MG63 (cell line): Measurements from ENCODE around the gene FUT8. TPM values are rescaled to one million over a fixed set of nuclear protein-coding genes. Genes with fewer than 3 reads are reported as not detected.

ENCODE experiments used
- DNase-seq: peaks from one replicate; pipeline ENCODE4 v3.0.0-alpha.2; 2020
- H3K27me3 ChIP-seq: fragments of 250-450 bp; sonication (Bioruptor Pico); 2 replicates; pipeline ENCODE4 v1.5.1; 2020; ENCODE audit warnings: mild to moderate bottlenecking, moderate library complexity
- H3K36me3 ChIP-seq: fragments of 250-450 bp; sonication (Bioruptor Pico); 2 replicates; pipeline ENCODE4 v1.5.1; 2020; ENCODE audit warnings: mild to moderate bottlenecking, moderate library complexity
- H3K4me3 ChIP-seq: fragments of 250-450 bp; sonication (Bioruptor Pico); 2 replicates; pipeline ENCODE4 v1.5.1; 2020; ENCODE audit warnings: mild to moderate bottlenecking, moderate library complexity
- H3K9me3 ChIP-seq: fragments of 250-450 bp; sonication (Bioruptor Pico); 2 replicates; pipeline ENCODE4 v1.5.1; 2020; ENCODE audit warnings: mild to moderate bottlenecking, moderate library complexity
- total RNA-seq: library from RNA; depleted of rRNA; stranded (reverse); fragments of >200 nt; shearing (Covaris generic); gene quantifications from 2 replicates; pipeline ENCODE4 v1.2.3, GENCODE V29; 2014; ENCODE audit warnings: low replicate concordance

The FUT8 gene
- total RNA-seq, 1 experiment from 2014 or later = 19.8 TPM

GRCh38 chr14:65499138-65499537 is 86.6 kb downstream of the FUT8 start:
- DNase-seq = no peak
- H3K36me3 ChIP-seq = no peaks in the 10 kb centered on the region
- no peaks in the 10 kb centered on the region for H3K27me3 ChIP-seq
- H3K4me3 ChIP-seq = no peak overlapping the region
- no peaks in the 10 kb centered on the region for H3K9me3 ChIP-seq

- no peak for DNase-seq
- no peaks in the 10 kb centered on the region for H3K9me3 ChIP-seq
- H3K36me3 ChIP-seq = no peaks in the 10 kb centered on the region
- no peak overlapping the region for H3K4me3 ChIP-seq
- H3K27me3 ChIP-seq = no peaks in the 10 kb centered on the region
These were observed 87.5 kb downstream of the FUT8 start for GRCh38 chr14:65500075-65500474.

GRCh38 chr14:65501328-65501727 is 88.8 kb downstream of the FUT8 start:
- Histone ChIP-seq H3K4me3 (no peak overlapping the region), H3K27me3 (no peaks in the 10 kb centered on the region), H3K9me3 (no peaks in the 10 kb centered on the region), H3K36me3 (no peaks in the 10 kb centered on the region)
- no peak for DNase-seq

DNA sequence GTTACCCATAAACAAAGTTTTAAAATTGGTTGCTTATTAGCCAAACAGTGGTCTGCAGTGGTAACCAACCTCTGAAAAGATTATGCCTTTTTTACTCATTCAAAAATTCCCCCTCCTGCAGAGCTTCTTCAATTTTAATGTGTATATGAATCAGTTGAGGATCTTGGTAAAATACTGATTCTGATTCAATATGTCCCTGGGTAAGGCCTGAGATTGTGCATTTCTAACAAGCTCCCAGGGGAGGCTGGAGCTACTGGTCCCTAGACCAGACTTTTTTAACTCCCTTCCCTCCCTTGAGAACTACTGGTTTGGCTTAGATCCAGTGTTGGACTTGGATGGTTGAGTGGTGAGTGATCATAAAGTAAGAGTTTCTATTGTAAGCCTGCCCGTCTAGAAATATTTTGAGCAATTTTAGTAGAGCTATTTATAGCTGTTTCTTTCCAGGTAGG is 90.2 kb downstream of the FUT8 start:
- Histone ChIP-seq H3K9me3 (no peaks in the 10 kb centered on the region), H3K4me3 (no peak overlapping the region), H3K27me3 (no peaks in the 10 kb centered on the region), H3K36me3 (no peaks in the 10 kb centered on the region)
- DNase-seq = no peak

DNA sequence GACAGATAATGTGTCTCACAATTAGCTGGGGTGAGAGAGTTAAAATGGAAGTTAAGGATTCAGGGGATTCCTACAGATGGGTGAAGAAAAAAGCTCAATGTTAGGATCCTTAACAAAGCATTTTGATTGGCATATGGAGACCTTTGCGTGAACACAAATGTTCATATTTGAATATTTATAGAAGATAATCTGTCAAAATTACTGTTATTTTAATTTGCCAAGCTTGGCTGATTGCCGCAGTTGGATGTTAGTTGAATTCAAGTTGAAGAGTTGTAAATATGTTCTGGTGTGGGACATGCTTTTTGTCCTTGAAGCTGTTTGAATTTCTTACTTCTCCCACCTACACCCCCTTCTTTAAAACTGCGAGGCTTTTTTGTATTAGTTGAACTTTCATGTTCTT is 91.2 kb downstream of the FUT8 start:
- H3K36me3 ChIP-seq = no peaks in the 10 kb centered on the region
- no peaks in the 10 kb centered on the region for H3K27me3 ChIP-seq
- H3K4me3 ChIP-seq = no peak overlapping the region
- no peaks in the 10 kb centered on the region for H3K9me3 ChIP-seq
- DNase-seq = no peak

GRCh38 chr14:65506801-65507200 is 94.3 kb downstream of the FUT8 start:
- H3K4me3 ChIP-seq = no peak overlapping the region
- no peaks in the 10 kb centered on the region for H3K36me3 ChIP-seq
- no peaks in the 10 kb centered on the region for H3K9me3 ChIP-seq
- DNase-seq = no peak
- no peaks in the 10 kb centered on the region for H3K27me3 ChIP-seq

- Histone ChIP-seq H3K27me3 (no peaks in the 10 kb centered on the region), H3K36me3 (no peaks in the 10 kb centered on the region), H3K4me3 (no peak overlapping the region), H3K9me3 (no peaks in the 10 kb centered on the region)
- DNase-seq = no peak
These were observed 97.3 kb downstream of the FUT8 start for GRCh38 chr14:65509842-65510241.

GRCh38 chr14:65513671-65514070 is 101.1 kb downstream of the FUT8 start:
- Histone ChIP-seq H3K36me3 (no peaks in the 10 kb centered on the region), H3K9me3 (no peaks in the 10 kb centered on the region), H3K27me3 (no peaks in the 10 kb centered on the region), H3K4me3 (no peak overlapping the region)
- no peak for DNase-seq

DNA sequence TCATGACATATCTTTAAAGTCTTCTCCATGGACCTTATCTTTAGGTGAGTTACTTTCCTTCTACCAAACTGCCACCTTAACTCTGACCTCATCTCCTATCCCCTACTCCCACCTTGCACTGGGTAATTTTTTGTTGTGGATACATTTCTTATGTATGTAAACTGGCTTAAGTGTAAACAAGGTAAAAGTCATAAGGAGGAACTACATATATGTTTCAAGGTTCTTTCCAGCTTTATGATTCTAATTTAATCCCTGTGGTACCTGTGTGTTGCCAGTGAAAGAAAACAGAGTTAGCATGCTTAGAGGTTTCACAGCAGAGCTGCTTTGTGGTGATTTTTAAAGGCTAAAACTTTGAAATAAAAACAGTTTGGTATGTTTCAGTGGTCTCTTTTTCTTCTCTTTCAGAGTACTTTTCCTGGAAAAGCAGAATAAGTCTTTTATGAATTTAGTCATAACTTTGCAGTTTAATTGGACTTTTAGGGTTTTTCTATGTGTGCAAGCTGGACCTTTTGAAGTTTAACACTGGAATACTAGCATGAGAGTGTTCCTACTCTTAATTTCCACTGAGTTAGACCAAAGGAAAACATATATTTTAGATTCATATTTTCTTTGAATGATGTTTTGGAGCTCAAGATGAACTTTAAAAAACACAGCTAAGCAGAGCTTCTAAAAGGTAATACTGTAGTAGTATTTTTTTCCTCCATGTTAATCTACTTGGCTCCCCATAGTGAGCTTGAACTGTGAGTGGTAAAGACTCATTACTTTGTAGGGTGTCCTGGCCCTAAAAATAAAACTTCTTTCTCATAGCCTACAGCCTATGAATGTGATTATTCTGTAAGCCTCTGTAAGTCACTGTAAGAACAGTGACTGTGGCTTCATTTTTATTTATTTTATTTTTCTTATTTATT is 105.4 kb downstream of the FUT8 start:
- H3K27me3 ChIP-seq = no peaks in the 10 kb centered on the region
- no peak for DNase-seq
- no peaks in the 10 kb centered on the region for H3K36me3 ChIP-seq
- no peaks in the 10 kb centered on the region for H3K9me3 ChIP-seq
- H3K4me3 ChIP-seq = no peak overlapping the region

- H3K4me3 ChIP-seq = no peak overlapping the region
- H3K27me3 ChIP-seq = no peaks in the 10 kb centered on the region
- DNase-seq = no peak
- no peaks in the 10 kb centered on the region for H3K9me3 ChIP-seq
- H3K36me3 ChIP-seq = no peaks in the 10 kb centered on the region
These were observed 115.5 kb downstream of the FUT8 start for GRCh38 chr14:65528069-65528468.

DNA sequence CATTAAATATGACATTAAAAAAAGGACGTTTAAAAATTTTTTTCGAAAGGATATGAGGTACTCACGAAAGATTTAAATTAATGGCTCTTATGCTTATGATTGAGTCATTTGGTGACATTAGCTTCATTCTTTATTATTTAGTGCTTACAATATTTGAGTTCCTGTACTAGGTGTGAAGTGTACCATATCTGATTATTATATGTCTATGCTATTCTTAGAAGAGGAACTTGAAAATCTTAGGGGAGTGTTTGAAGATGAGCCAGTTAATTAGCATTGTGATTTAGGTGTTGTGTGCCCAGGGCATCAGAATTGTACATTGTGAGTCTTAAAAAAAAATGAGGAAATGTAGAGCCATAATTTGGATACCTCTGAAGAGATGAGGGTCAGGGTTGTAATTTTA is 118.6 kb downstream of the FUT8 start:
- DNase-seq = no peak
- Histone ChIP-seq H3K27me3 (no peaks in the 10 kb centered on the region), H3K4me3 (no peak overlapping the region), H3K9me3 (no peaks in the 10 kb centered on the region), H3K36me3 (no peaks in the 10 kb centered on the region)

DNA sequence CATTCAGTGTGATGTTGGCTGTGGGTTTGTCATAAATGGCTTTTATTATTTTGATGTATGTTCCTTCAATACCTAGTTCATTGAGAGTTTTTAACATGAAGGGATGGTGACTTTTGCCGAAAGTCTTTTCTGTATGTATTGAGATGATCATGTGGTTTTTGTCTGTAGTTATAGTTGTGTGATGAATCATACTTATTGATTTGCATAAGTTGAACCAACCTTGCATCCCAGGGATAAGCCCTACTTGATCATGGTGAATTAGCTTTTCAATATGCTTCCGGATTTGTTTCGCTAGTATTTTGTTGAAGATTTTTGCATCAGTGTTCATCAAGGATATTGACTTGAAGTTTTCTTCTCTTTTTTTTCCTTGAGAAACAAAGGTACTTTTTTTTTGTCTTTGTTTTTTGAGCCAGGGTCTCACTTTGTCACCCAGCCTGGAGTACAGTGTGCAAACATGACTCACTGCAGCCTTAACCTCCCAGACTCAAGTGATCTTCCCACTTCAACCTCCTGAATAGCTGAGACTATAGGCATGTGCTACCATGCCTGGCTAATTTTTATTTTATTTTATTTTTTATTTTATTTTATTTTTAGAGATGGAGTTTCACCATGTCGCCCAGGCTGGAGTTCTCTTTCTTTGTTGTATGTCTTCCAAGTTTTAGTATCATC is 121.3 kb downstream of the FUT8 start:
- H3K9me3 ChIP-seq = no peaks in the 10 kb centered on the region
- no peak for DNase-seq
- H3K27me3 ChIP-seq = no peaks in the 10 kb centered on the region
- no peaks in the 10 kb centered on the region for H3K36me3 ChIP-seq
- no peak overlapping the region for H3K4me3 ChIP-seq

DNA sequence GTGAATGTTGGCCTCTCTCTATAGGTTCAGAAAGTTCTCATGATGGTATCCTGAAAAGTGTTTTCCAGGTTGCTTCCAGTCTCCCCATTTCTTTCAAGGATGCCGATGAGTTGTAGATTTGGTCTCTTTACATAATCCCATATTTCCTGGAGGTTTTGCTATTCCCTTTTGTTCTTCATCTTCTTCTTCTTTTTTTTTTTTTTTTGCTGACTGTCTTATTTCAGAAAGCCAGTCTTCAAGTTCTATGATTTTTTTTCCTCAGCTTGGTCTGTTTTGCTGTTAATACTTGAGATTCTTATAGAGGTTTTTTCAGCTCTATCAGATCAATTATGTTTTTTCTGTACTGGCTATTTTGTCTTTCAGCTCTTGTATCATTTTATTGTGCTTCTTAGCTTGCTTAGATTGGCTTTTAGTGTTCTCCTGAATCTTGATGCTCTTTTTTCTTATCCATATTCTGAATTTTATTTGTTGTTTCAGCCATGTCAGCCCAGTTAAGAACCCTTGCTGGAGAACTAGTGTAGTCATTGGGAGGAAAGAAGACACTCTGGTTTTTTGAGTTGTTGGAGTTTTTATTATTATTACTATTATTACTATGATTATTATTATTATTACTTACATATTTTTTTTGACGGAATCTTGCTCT is 124.4 kb downstream of the FUT8 start:
- no peaks in the 10 kb centered on the region for H3K27me3 ChIP-seq
- no peak for DNase-seq

GRCh38 chr14:65548878-65549277 is 136.3 kb downstream of the FUT8 start:
- Histone ChIP-seq H3K27me3 (no peaks in the 10 kb centered on the region), H3K9me3 (no peaks in the 10 kb centered on the region), H3K4me3 (no peak overlapping the region), H3K36me3 (no peaks in the 10 kb centered on the region)
- no peak for DNase-seq

More for the DNA sequence above, 124.4 kb downstream of the FUT8 start:
- no peak overlapping the region for H3K4me3 ChIP-seq
- no peaks in the 10 kb centered on the region for H3K36me3 ChIP-seq
- no peaks in the 10 kb centered on the region for H3K9me3 ChIP-seq

- H3K36me3 ChIP-seq = no peaks in the 10 kb centered on the region
- no peaks in the 10 kb centered on the region for H3K9me3 ChIP-seq
- DNase-seq = no peak
- H3K27me3 ChIP-seq = no peaks in the 10 kb centered on the region
- no peak overlapping the region for H3K4me3 ChIP-seq
These were observed 136.9 kb downstream of the FUT8 start for GRCh38 chr14:65549429-65549828.

GRCh38 chr14:65550779-65551643 is 138.5 kb downstream of the FUT8 start:
- H3K27me3 ChIP-seq = no peaks in the 10 kb centered on the region
- H3K9me3 ChIP-seq = no peaks in the 10 kb centered on the region
- no peak for DNase-seq
- no peaks in the 10 kb centered on the region for H3K36me3 ChIP-seq
- H3K4me3 ChIP-seq = no peak overlapping the region

- Histone ChIP-seq H3K36me3 (no peaks in the 10 kb centered on the region), H3K4me3 (no peak overlapping the region), H3K27me3 (no peaks in the 10 kb centered on the region), H3K9me3 (no peaks in the 10 kb centered on the region)
- no peak for DNase-seq
These were observed 140.2 kb downstream of the FUT8 start for GRCh38 chr14:65552724-65553123.
